HepG2 (cell line): ENCODE results near the gene FOXK2. TPM values are rescaled to one million over a fixed set of nuclear protein-coding genes. Genes with fewer than 3 reads are reported as not detected.

Experiments used
- FOXC1 ChIP-seq: sonication (generic); formaldehyde crosslinking; IDR thresholded peaks from 2 replicates; pipeline ENCODE4 v1.8.0; 2022; ENCODE audit warnings: mild to moderate bottlenecking, missing genetic modification reagents, borderline replicate concordance
- FOXM1 ChIP-seq: sonication (generic); formaldehyde crosslinking; IDR thresholded peaks from 2 replicates; pipeline ENCODE4 v1.5.0; 2020; ENCODE audit warnings: missing genetic modification reagents
- HHEX ChIP-seq: IDR thresholded peaks from 2 replicates; pipeline ENCODE4 v1.6.1; 2016; ENCODE audit warnings: control low read depth
- HOXA3 ChIP-seq: sonication (generic); formaldehyde crosslinking; IDR thresholded peaks from 2 replicates; pipeline ENCODE4 v1.5.0; 2020; ENCODE audit warnings: missing genetic modification reagents
- JUND ChIP-seq: sonication (generic); formaldehyde crosslinking; IDR thresholded peaks from 2 replicates; pipeline ENCODE4 v1.8.0; 2022; ENCODE audit warnings: mild to moderate bottlenecking, missing genetic modification reagents
- KDM2A ChIP-seq: sonication (generic); formaldehyde crosslinking; IDR thresholded peaks from 2 replicates; pipeline ENCODE4 v1.4.0; 2020; ENCODE audit warnings: low read depth, missing genetic modification reagents, borderline replicate concordance
- KMT2B ChIP-seq: IDR thresholded peaks from 2 replicates; pipeline ENCODE4 v1.6.1; 2016; ENCODE audit warnings: missing genetic modification reagents, missing compliant biosample characterization
- MIER3 ChIP-seq: IDR thresholded peaks from 2 replicates; pipeline ENCODE4 v1.6.1; 2016; ENCODE audit warnings: missing compliant biosample characterization, borderline replicate concordance
- MLLT10 ChIP-seq: sonication (generic); formaldehyde crosslinking; IDR thresholded peaks from 2 replicates; pipeline ENCODE4 v1.4.0; 2020; ENCODE audit warnings: missing genetic modification reagents
- NCOR1 ChIP-seq: fragments of 200-600 bp; sonication (generic); IDR thresholded peaks from 2 replicates; pipeline ENCODE4 v1.7.0; 2017; ENCODE audit warnings: antibody characterized with exemption, low read length, borderline replicate concordance
- NPAS2 ChIP-seq: sonication (generic); formaldehyde crosslinking; IDR thresholded peaks from 2 replicates; pipeline ENCODE4 v1.8.0; 2022; ENCODE audit warnings: mild to moderate bottlenecking, missing genetic modification reagents, borderline replicate concordance
- NRL ChIP-seq: sonication (generic); formaldehyde crosslinking; IDR thresholded peaks from 2 replicates; pipeline ENCODE4 v1.5.0; 2020; ENCODE audit warnings: missing genetic modification reagents, mild to moderate bottlenecking, moderate library complexity, borderline replicate concordance
- SALL1 ChIP-seq: sonication (generic); formaldehyde crosslinking; IDR thresholded peaks from 2 replicates; pipeline ENCODE4 v1.8.0; 2022; ENCODE audit warnings: mild to moderate bottlenecking, missing genetic modification reagents
- SAP130 ChIP-seq: IDR thresholded peaks from 2 replicates; pipeline ENCODE4 v1.6.1; 2016; ENCODE audit warnings: low read depth
- SMAD9 ChIP-seq: sonication (generic); formaldehyde crosslinking; IDR thresholded peaks from 2 replicates; pipeline ENCODE4 v1.5.1; 2020; ENCODE audit warnings: mild to moderate bottlenecking, missing genetic modification reagents
- SMC3 ChIP-seq: IDR thresholded peaks from 2 replicates; pipeline ENCODE4 v1.6.1; 2011; ENCODE audit warnings: low read length, improper control_type of control experiment
- TBP ChIP-seq: sonication (generic); formaldehyde crosslinking; IDR thresholded peaks from 2 replicates; pipeline ENCODE4 v1.5.0; 2020; ENCODE audit warnings: missing genetic modification reagents
- TP53 ChIP-seq: sonication (generic); formaldehyde crosslinking; conservative IDR thresholded peaks from 2 replicates; pipeline ENCODE4 v1.4.0; 2020; ENCODE audit warnings: missing genetic modification reagents
- ZNF17 ChIP-seq: sonication (generic); formaldehyde crosslinking; IDR thresholded peaks from 2 replicates; pipeline ENCODE4 v1.5.0; 2020; ENCODE audit warnings: mild to moderate bottlenecking, missing genetic modification reagents
- ZNF335 ChIP-seq: sonication (generic); formaldehyde crosslinking; IDR thresholded peaks from 2 replicates; pipeline ENCODE4 v1.4.0; 2020; ENCODE audit warnings: missing genetic modification reagents
- ZNF557 ChIP-seq: sonication (generic); formaldehyde crosslinking; IDR thresholded peaks from 2 replicates; pipeline ENCODE4 v1.4.0; 2020; ENCODE audit warnings: missing genetic modification reagents
- ZNF768 ChIP-seq: sonication (generic); formaldehyde crosslinking; IDR thresholded peaks from 2 replicates; pipeline ENCODE4 v1.4.0; 2020; ENCODE audit warnings: missing genetic modification reagents
- ZNF883 ChIP-seq: sonication (generic); formaldehyde crosslinking; IDR thresholded peaks from 2 replicates; pipeline ENCODE4 v1.5.1; 2020; ENCODE audit warnings: mild to moderate bottlenecking, missing genetic modification reagents; ENCODE audit errors: not compliant biosample characterization
- ZSCAN20 ChIP-seq: sonication (generic); formaldehyde crosslinking; IDR thresholded peaks from 2 replicates; pipeline ENCODE4 v1.4.0; 2020; ENCODE audit warnings: missing genetic modification reagents, mild to moderate bottlenecking, borderline replicate concordance
- polyA plus RNA-seq, 8 experiments: library from polyadenylated mRNA; depleted of rRNA in 3 of 8; stranded (reverse) in 7 of 8; unstranded in 1 of 8; fragments of >200 nt; fragmentation: Illumina TruSeq in 4 of 8; extraction: Trizol in 4 of 8; gene quantifications; 2 replicates each; pipeline versions ENCODE4 v1.2.1 to v1.2.3, GENCODE V29; 2011 to 2016; ENCODE audit warnings: low read depth in 4 of 8, missing spikeins in 1 of 8, mixed read lengths in 1 of 8; ENCODE audit not compliant: insufficient read depth in 1 of 8
- total RNA-seq, 5 experiments: library from RNA; depleted of rRNA; stranded (reverse); fragments of >200 nt; fragmentation: Illumina TruSeq; extraction: Trizol; gene quantifications; 2 replicates each; pipeline ENCODE4 v1.2.3, GENCODE V29; 2016; ENCODE audit warnings: low read depth in 1 of 5
- TF ChIP-seq, protein P1 (sequence below): sonication (generic); formaldehyde crosslinking; IDR thresholded peaks from 2 replicates; pipeline ENCODE4 v1.4.0; 2020; ENCODE audit warnings: missing genetic modification reagents
- TF ChIP-seq, protein P2 (sequence below): sonication (generic); formaldehyde crosslinking; IDR thresholded peaks from 2 replicates; pipeline ENCODE4 v1.8.0; 2022; ENCODE audit warnings: missing genetic modification reagents, mild to moderate bottlenecking, borderline replicate concordance
- TF ChIP-seq, protein P3 (sequence below): sonication (generic); formaldehyde crosslinking; IDR thresholded peaks from 2 replicates; pipeline ENCODE4 v1.5.1; 2020; ENCODE audit warnings: mild to moderate bottlenecking, missing genetic modification reagents

FOXK2 gene
- total and polyA plus RNA-seq, 2 of the 13 experiments (the other 11 are each of a cell fraction or from before 2014, with no cell fraction given) = 67.1 to 67.2 TPM

DNA sequence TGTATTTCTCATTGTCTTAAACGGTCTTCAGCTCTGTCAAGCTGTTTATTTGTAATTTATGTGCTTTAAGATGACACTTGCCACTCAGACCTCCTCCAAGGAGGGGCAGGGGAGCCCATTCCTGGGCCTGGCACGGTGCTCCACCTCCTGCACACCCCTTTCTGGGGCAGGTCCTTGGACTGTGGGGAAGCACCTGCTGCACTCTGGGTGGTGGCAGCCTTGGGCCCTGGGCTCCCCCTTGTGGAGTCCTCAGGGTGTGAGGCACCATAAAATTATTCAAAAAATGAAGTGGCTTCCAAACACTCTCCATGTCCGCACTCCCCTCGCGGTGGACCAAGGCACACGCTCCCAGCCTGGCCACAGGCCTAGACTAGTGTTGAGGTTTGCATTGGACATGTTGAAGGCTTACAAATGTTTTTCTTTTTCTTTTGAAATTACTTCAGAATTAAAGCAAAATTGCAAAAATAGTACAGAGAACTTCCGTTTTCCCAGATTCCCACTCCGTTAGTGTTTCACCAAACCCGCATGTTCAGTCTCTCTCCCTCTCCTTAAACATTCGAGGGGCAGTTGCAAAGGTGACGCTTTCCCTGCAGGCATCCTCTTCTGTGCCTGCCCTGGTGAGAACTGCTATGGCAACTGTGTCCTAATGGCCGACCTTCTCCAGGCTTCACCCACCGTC lies 32.4 kb downstream of the FOXK2 start (continued):
- TF ChIP-seq, protein P1, sequence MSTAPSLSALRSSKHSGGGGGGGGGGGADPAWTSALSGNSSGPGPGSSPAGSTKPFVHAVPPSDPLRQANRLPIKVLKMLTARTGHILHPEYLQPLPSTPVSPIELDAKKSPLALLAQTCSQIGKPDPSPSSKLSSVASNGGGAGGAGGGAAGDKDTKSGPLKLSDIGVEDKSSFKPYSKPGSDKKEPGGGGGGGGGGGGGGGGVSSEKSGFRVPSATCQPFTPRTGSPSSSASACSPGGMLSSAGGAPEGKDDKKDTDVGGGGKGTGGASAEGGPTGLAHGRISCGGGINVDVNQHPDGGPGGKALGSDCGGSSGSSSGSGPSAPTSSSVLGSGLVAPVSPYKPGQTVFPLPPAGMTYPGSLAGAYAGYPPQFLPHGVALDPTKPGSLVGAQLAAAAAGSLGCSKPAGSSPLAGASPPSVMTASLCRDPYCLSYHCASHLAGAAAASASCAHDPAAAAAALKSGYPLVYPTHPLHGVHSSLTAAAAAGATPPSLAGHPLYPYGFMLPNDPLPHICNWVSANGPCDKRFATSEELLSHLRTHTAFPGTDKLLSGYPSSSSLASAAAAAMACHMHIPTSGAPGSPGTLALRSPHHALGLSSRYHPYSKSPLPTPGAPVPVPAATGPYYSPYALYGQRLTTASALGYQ (CRISPR knock-in tag) = 0 out of 2 replicates have a peak, but pooled peaks have one; percentile 51
- TF ChIP-seq NRL (CRISPR knock-in tag) (peak; percentile 21; the same call in 1 of the 2 replicates), ZNF557 (CRISPR knock-in tag) (no peak), ZNF883 (CRISPR knock-in tag) (peak; percentile 70), NPAS2 (CRISPR knock-in tag) (no peak), ZSCAN20 (0 out of 2 replicates have a peak, but pooled peaks have one; percentile 43), SAP130 (peak; percentile 60; the same call in 1 of the 2 replicates), MLLT10 (CRISPR knock-in tag) (no peak), NCOR1 (no peak), ZNF768 (CRISPR knock-in tag) (no peak), JUND (CRISPR knock-in tag) (no peak), KMT2B (CRISPR knock-in tag) (no peak), ZNF335 (CRISPR knock-in tag) (no peak), SMAD9 (CRISPR knock-in tag) (0 out of 2 replicates have a peak, but pooled peaks have one; percentile 10), HHEX (CRISPR knock-in tag) (no peak), KDM2A (CRISPR knock-in tag) (peak; percentile 49; the same call in 1 of the 2 replicates), SMC3 (peak; percentile 68), TP53 (CRISPR knock-in tag) (no peak), SALL1 (CRISPR knock-in tag) (peak; percentile 61), FOXM1 (CRISPR knock-in tag) (no peak), MIER3 (CRISPR knock-in tag) (no peak), ZNF17 (CRISPR knock-in tag) (no peak), TBP (CRISPR knock-in tag) (0 out of 2 replicates have a peak, but pooled peaks have one; percentile 62), HOXA3 (peak; percentile 54; the same call in 1 of the 2 replicates), FOXC1 (CRISPR knock-in tag) (0 out of 2 replicates have a peak, but pooled peaks have one; percentile 52)
- TF ChIP-seq, protein P2, sequence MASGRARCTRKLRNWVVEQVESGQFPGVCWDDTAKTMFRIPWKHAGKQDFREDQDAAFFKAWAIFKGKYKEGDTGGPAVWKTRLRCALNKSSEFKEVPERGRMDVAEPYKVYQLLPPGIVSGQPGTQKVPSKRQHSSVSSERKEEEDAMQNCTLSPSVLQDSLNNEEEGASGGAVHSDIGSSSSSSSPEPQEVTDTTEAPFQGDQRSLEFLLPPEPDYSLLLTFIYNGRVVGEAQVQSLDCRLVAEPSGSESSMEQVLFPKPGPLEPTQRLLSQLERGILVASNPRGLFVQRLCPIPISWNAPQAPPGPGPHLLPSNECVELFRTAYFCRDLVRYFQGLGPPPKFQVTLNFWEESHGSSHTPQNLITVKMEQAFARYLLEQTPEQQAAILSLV (CRISPR knock-in tag) = no peak
- TF ChIP-seq, protein P3, sequence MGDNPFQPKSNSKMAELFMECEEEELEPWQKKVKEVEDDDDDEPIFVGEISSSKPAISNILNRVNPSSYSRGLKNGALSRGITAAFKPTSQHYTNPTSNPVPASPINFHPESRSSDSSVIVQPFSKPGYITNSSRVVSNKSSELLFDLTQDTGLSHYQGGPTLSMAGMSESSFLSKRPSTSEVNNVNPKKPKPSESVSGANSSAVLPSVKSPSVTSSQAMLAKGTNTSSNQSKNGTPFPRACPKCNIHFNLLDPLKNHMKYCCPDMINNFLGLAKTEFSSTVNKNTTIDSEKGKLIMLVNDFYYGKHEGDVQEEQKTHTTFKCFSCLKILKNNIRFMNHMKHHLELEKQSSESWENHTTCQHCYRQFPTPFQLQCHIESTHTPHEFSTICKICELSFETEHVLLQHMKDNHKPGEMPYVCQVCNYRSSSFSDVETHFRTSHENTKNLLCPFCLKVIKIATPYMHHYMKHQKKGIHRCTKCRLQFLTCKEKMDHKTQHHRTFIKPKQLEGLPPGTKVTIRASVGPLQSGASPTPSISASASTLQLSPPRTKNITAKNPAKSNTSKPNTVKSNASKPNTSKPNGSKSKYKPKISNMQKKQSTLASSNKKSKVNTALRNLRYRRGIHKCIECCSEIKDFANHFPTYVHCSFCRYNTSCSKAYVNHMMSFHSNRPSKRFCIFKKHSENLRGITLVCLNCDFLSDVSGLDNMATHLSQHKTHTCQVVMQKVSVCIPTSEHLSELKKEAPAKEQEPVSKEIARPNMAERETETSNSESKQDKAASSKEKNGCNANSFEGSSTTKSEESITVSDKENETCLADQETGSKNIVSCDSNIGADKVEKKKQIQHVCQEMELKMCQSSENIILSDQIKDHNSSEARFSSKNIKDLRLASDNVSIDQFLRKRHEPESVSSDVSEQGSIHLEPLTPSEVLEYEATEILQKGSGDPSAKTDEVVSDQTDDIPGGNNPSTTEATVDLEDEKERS (CRISPR knock-in tag) = peak; percentile 71; the same call in 1 of the 2 replicates
